PFSK-1 (cell line): Measurements from ENCODE around the gene MKLN1.

Experiments
- FOXP2 ChIP-seq: optimal IDR thresholded peaks from 2 replicates; pipeline ENCODE3; 2011; ENCODE audit warnings: borderline replicate concordance, control low read depth, inconsistent platforms; ENCODE audit not compliant: insufficient read depth; ENCODE audit errors: extremely low read length, extremely low read depth
- POLR2AphosphoS5 ChIP-seq: IDR thresholded peaks from 2 replicates; pipeline ENCODE4 v1.6.1; 2012; ENCODE audit warnings: low read depth, mild to moderate bottlenecking, control low read depth, low read length, moderate library complexity
- SIN3A ChIP-seq: IDR thresholded peaks from 2 replicates; pipeline ENCODE4 v1.6.1; 2012; ENCODE audit warnings: mild to moderate bottlenecking, low read length, moderate library complexity, borderline replicate concordance; ENCODE audit not compliant: insufficient read depth
- TAF1 ChIP-seq: IDR thresholded peaks from 2 replicates; pipeline ENCODE4 v1.6.1; 2012; ENCODE audit warnings: low read length, control low read depth, borderline replicate concordance; ENCODE audit not compliant: insufficient read depth
- TF ChIP-seq, protein P1 (sequence below), 2 experiments: IDR thresholded peaks; 2 replicates each; pipeline versions ENCODE4 v1.6.1 to v1.8.0; 2011 to 2012; ENCODE audit warnings: low read depth in 2 of 2, low read length in 2 of 2, control low read depth in 1 of 2, inconsistent platforms in 1 of 2, mild to moderate bottlenecking in 1 of 2, moderate library complexity in 1 of 2; ENCODE audit not compliant: insufficient read depth in 1 of 2

MKLN1 gene

GRCh38 chr7:131369354-131369753 lies 41.7 kb downstream of the MKLN1 start:
- TF ChIP-seq TAF1 (no peak), FOXP2 (no peak), POLR2AphosphoS5 (no peak), SIN3A (no peak)
- TF ChIP-seq, protein P1, sequence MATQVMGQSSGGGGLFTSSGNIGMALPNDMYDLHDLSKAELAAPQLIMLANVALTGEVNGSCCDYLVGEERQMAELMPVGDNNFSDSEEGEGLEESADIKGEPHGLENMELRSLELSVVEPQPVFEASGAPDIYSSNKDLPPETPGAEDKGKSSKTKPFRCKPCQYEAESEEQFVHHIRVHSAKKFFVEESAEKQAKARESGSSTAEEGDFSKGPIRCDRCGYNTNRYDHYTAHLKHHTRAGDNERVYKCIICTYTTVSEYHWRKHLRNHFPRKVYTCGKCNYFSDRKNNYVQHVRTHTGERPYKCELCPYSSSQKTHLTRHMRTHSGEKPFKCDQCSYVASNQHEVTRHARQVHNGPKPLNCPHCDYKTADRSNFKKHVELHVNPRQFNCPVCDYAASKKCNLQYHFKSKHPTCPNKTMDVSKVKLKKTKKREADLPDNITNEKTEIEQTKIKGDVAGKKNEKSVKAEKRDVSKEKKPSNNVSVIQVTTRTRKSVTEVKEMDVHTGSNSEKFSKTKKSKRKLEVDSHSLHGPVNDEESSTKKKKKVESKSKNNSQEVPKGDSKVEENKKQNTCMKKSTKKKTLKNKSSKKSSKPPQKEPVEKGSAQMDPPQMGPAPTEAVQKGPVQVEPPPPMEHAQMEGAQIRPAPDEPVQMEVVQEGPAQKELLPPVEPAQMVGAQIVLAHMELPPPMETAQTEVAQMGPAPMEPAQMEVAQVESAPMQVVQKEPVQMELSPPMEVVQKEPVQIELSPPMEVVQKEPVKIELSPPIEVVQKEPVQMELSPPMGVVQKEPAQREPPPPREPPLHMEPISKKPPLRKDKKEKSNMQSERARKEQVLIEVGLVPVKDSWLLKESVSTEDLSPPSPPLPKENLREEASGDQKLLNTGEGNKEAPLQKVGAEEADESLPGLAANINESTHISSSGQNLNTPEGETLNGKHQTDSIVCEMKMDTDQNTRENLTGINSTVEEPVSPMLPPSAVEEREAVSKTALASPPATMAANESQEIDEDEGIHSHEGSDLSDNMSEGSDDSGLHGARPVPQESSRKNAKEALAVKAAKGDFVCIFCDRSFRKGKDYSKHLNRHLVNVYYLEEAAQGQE (IDR thresholded peaks at IDR 0.05; ENCODE audit: insufficient read depth in 1 of 2, low read depth in 2 of 2, low read length in 2 of 2), result no peak

DNA sequence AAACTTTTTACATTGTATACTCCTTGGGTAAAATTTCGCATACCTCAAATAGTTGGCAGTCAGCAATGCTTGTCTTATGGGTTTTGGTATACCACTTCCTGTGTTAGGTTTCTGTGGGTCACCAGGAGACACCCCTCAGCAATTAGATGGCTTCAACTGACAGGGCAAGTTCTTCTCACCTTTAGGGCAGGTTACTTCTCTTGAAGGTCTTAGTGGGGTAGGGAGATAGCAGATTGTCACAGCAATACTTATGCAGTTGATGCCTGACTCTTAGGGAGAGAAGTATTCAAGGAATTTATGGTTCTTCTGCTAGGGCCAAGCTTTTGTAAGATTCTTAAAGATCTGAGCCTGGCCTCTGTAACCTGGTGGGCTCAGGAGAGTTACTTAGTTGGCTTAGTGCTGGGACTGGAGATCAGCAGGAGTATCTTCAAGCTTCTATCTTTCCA lies 42.9 kb downstream of the MKLN1 start:
- TF ChIP-seq SIN3A, result no peak

- TF ChIP-seq SIN3A, result no peak
- no peak for TF ChIP-seq FOXP2
- no peak for TF ChIP-seq TAF1
- TF ChIP-seq, protein P1 (IDR thresholded peaks at IDR 0.05; ENCODE audit: insufficient read depth in 1 of 2, low read depth in 2 of 2, low read length in 2 of 2), result no peak
- TF ChIP-seq POLR2AphosphoS5, result no peak
Measured at GRCh38 chr7:131371411-131371810, 43.7 kb downstream of the MKLN1 start.

- TF ChIP-seq TAF1, result no peak
- no peak for TF ChIP-seq POLR2AphosphoS5
- TF ChIP-seq SIN3A, result no peak
- TF ChIP-seq FOXP2, result no peak
- TF ChIP-seq, protein P1 (IDR thresholded peaks at IDR 0.05; ENCODE audit: insufficient read depth in 1 of 2, low read depth in 2 of 2, low read length in 2 of 2), result no peak
Measured at GRCh38 chr7:131372554-131372953, 44.9 kb downstream of the MKLN1 start.

- TF ChIP-seq, protein P1 (IDR thresholded peaks at IDR 0.05; ENCODE audit: insufficient read depth in 1 of 2, low read depth in 2 of 2, low read length in 2 of 2), result no peak
- no peak for TF ChIP-seq POLR2AphosphoS5
Measured at GRCh38 chr7:131374821-131375220, 47.1 kb downstream of the MKLN1 start.
